Stomach (tissue), 4 donors: ENCODE results near the gene LCE1F.

Experiments used
- POLR2A ChIP-seq, 4 donors: fragments of 450-650 bp; IDR thresholded peaks; one replicate each; pipeline ENCODE4 v1.6.1; 2016; ENCODE audit warnings: antibody characterized with exemption in 4 of 4, control low read depth in 2 of 4, mild to moderate bottlenecking in 1 of 4, moderate library complexity in 1 of 4
- TF ChIP-seq, protein P1 (sequence below), 7 experiments: fragments of 450-650 bp in 4 of 7; fragments of 200-600 bp in 3 of 7; sonication (generic) in 3 of 7; IDR thresholded peaks; one replicate each; pipeline ENCODE4 v1.5.1; 2016 to 2019; ENCODE audit warnings: antibody characterized with exemption in 7 of 7, control low read depth in 2 of 7, mild to moderate bottlenecking in 1 of 7

DNA sequence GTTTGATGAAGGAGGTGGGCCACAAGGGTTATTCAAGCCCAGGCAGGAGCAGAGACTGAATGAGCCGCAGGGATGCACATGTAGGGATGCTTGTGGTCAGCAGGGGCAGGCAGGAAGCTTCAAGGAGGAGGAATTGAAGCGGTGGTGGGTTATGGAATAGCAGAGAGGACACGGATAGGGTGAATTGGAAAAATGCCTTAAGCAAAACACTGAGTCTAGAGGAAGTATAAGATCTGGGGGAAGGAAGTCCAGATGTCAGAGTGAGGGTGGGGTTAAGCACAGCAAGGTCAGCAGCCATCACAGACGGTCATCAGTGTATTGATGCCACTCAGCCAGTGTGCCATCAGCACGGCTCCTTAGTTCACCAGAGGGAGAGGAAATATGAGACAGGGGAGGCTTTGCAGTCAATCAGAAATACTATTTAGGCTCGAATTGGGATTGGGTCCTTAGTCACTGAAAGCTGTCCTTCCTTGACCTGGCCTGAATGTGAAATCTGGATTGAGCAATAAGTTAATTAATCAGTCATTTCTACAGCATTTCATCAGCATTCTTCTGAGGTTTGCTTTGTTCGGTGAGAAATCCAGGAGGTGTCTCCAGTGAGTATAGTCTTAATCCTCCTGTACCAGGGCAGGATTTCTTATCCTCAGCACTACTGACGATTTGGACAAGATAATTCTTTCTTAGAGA, 6.0 kb upstream of the LCE1F start:
- TF ChIP-seq POLR2A (IDR thresholded peaks at IDR 0.05), result no peak
- TF ChIP-seq, protein P1, sequence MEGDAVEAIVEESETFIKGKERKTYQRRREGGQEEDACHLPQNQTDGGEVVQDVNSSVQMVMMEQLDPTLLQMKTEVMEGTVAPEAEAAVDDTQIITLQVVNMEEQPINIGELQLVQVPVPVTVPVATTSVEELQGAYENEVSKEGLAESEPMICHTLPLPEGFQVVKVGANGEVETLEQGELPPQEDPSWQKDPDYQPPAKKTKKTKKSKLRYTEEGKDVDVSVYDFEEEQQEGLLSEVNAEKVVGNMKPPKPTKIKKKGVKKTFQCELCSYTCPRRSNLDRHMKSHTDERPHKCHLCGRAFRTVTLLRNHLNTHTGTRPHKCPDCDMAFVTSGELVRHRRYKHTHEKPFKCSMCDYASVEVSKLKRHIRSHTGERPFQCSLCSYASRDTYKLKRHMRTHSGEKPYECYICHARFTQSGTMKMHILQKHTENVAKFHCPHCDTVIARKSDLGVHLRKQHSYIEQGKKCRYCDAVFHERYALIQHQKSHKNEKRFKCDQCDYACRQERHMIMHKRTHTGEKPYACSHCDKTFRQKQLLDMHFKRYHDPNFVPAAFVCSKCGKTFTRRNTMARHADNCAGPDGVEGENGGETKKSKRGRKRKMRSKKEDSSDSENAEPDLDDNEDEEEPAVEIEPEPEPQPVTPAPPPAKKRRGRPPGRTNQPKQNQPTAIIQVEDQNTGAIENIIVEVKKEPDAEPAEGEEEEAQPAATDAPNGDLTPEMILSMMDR (IDR thresholded peaks at IDR 0.05), result no peak
